DND-41 (cell line): ENCODE results near the gene PDZRN3.

Source experiments
- ATAC-seq: fragments of 200-7000 bp; cut with Tn5 transposase; 3 replicates; pipeline ENCODE4 v1.9.1; 2021; ENCODE audit warnings: low read depth; ENCODE audit not compliant: insufficient read depth
- DNase-seq: peaks from one replicate; pipeline ENCODE4 v3.0.0-alpha.2; 2020
- H2AFZ ChIP-seq: 2 replicates; pipeline ENCODE4 v1.6.0; 2012; ENCODE audit warnings: low read depth, low read length
- H3K27ac ChIP-seq: 2 replicates; pipeline ENCODE4 v1.5.1; 2012; ENCODE audit warnings: low read length, inconsistent platforms
- H3K27me3 ChIP-seq: fragments of 200-600 bp; sonication (generic); 2 replicates; pipeline ENCODE4 v1.6.0; 2012; ENCODE audit warnings: low read length, mild to moderate bottlenecking, inconsistent platforms; ENCODE audit not compliant: insufficient read depth, poor library complexity
- H3K36me3 ChIP-seq: 2 replicates; pipeline ENCODE4 v1.5.1; 2012; ENCODE audit warnings: low read length, inconsistent platforms; ENCODE audit not compliant: insufficient read depth
- H3K4me1 ChIP-seq: 2 replicates; pipeline ENCODE4 v1.5.1; 2012; ENCODE audit warnings: mild to moderate bottlenecking, low read length; ENCODE audit not compliant: insufficient read depth
- H3K4me2 ChIP-seq: 2 replicates; pipeline ENCODE4 v1.6.0; 2012; ENCODE audit warnings: mild to moderate bottlenecking, moderate library complexity, low read length, inconsistent platforms; ENCODE audit not compliant: insufficient read depth
- H3K4me3 ChIP-seq, 2 experiments: fragments of 200-600 bp in 1 of 2; shearing (Covaris generic) in 1 of 2; 2 replicates each; pipeline ENCODE4 v1.5.1; 2012 to 2016; ENCODE audit warnings: inconsistent platforms in 2 of 2, low read length in 2 of 2, mild to moderate bottlenecking in 2 of 2, low read depth in 1 of 2, moderate library complexity in 1 of 2
- H3K79me2 ChIP-seq: 2 replicates; pipeline ENCODE4 v1.6.0; 2012; ENCODE audit warnings: low read length, inconsistent platforms; ENCODE audit not compliant: insufficient read depth
- H3K9ac ChIP-seq: 2 replicates; pipeline ENCODE4 v1.6.0; 2012; ENCODE audit warnings: low read depth, mild to moderate bottlenecking, inconsistent platforms, low read length, moderate library complexity
- H3K9me3 ChIP-seq: 2 replicates; pipeline ENCODE4 v1.5.1; 2012; ENCODE audit warnings: low read length, moderate library complexity, mild to moderate bottlenecking, inconsistent platforms; ENCODE audit not compliant: insufficient read depth, severe bottlenecking
- H4K20me1 ChIP-seq: 2 replicates; pipeline ENCODE4 v1.6.0; 2012; ENCODE audit warnings: low read length; ENCODE audit not compliant: insufficient read depth
- CTCF ChIP-seq: IDR thresholded peaks from 2 replicates; pipeline ENCODE4 v1.5.1; 2012; ENCODE audit warnings: borderline replicate concordance, low read length, moderate library complexity, mild to moderate bottlenecking; ENCODE audit not compliant: poor library complexity, severe bottlenecking; ENCODE audit errors: extremely low read depth
- EZH2 ChIP-seq: IDR thresholded peaks from 3 replicates; pipeline ENCODE4 v1.6.1; 2012; ENCODE audit warnings: borderline replicate concordance, low read depth, mild to moderate bottlenecking, moderate library complexity, low read length, inconsistent platforms; ENCODE audit not compliant: severe bottlenecking

PDZRN3 gene

DNA sequence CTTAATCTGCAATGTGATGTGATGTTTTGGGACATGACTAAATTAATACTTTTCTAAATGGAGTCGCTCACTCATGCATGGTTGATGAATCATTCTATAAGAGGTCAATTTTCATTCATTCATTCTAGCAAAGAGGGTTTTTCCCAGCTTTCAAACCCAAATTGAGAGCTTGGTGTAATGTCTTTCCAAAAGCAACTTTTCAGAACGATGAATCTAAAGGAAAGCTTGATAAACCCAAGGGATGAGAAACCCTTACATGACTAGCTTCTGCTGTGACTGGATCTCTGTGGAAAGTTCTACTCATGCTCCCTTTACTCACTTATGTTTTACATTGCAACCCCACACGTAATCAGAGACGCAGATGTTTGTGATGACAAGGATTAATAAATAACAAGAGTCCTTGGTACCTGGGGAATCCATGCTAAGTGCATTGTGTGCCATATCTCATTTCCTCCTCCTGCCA, 47.7 kb downstream of the PDZRN3 start:
- ATAC-seq, result no peak
- no peaks in the 10 kb centered on the region for H3K9me3 ChIP-seq

GRCh38 chr3:73575953-73576352, 48.8 kb downstream of the PDZRN3 start:
- TF ChIP-seq EZH2, result no peak
- TF ChIP-seq CTCF, result no peak
- no peaks in the 10 kb centered on the region for H4K20me1 ChIP-seq
- no peak for DNase-seq
- no peaks in the 10 kb centered on the region for H3K79me2 ChIP-seq
- H3K27me3 ChIP-seq, result no peaks in the 10 kb centered on the region
- no peak overlapping the region for H3K4me2 ChIP-seq
- no peak overlapping the region for H3K9ac ChIP-seq
- no peak overlapping the region for H3K4me3 ChIP-seq
- H3K36me3 ChIP-seq, result no peaks in the 10 kb centered on the region
- no peak overlapping the region for H2AFZ ChIP-seq
- H3K4me1 ChIP-seq, result no peaks in the 10 kb centered on the region
- no peak overlapping the region for H3K27ac ChIP-seq
- ATAC-seq, result no peak
- H3K9me3 ChIP-seq, result no peaks in the 10 kb centered on the region

More for the DNA sequence above, 47.7 kb downstream of the PDZRN3 start:
- Histone ChIP-seq H3K4me3 (no peak overlapping the region), H3K79me2 (no peaks in the 10 kb centered on the region), H3K4me1 (no peaks in the 10 kb centered on the region), H3K4me2 (no peak overlapping the region), H3K27me3 (no peaks in the 10 kb centered on the region), H3K27ac (no peak overlapping the region), H4K20me1 (no peaks in the 10 kb centered on the region), H3K36me3 (no peaks in the 10 kb centered on the region), H2AFZ (no peak overlapping the region), H3K9ac (no peak overlapping the region)
- DNase-seq, result no peak
- TF ChIP-seq EZH2, result no peak
- TF ChIP-seq CTCF, result no peak

GRCh38 chr3:73575519-73575918, 49.2 kb downstream of the PDZRN3 start:
- ATAC-seq (no peak), DNase-seq (no peak)
- no peak for TF ChIP-seq EZH2
- TF ChIP-seq CTCF, result no peak
- Histone ChIP-seq H3K4me3 (no peak overlapping the region), H3K27ac (no peak overlapping the region), H3K9me3 (no peaks in the 10 kb centered on the region), H3K27me3 (no peaks in the 10 kb centered on the region), H3K36me3 (no peaks in the 10 kb centered on the region), H3K4me1 (no peaks in the 10 kb centered on the region), H4K20me1 (no peaks in the 10 kb centered on the region), H2AFZ (no peak overlapping the region), H3K4me2 (no peak overlapping the region), H3K79me2 (no peaks in the 10 kb centered on the region), H3K9ac (no peak overlapping the region)

DNA sequence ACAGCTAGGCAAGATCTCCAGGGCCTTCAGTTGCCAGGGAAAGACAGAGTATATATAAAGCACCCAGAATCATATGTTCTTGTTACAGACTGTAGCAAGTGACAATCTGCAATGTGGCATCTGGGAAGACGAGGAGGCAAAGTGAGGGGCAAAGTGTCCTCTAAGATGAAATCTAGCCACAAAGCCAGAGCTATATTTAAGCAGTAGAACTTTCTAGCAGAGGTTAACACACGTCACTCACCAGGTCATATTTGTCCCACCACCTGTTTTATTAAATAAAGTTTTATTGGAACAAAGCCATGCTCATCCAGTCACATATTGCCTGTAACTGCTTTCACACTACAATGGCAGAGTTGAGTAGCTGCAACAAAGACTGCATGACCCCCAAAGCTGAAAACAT, 51.5 kb downstream of the PDZRN3 start:
- no peak overlapping the region for H2AFZ ChIP-seq
- no peaks in the 10 kb centered on the region for H3K9me3 ChIP-seq
- no peaks in the 10 kb centered on the region for H3K36me3 ChIP-seq
- H4K20me1 ChIP-seq, result no peaks in the 10 kb centered on the region
- no peak overlapping the region for H3K4me2 ChIP-seq
- H3K27me3 ChIP-seq, result no peaks in the 10 kb centered on the region
- H3K27ac ChIP-seq, result no peak overlapping the region
- H3K79me2 ChIP-seq, result no peaks in the 10 kb centered on the region
- ATAC-seq (no peak), DNase-seq (no peak)
- no peaks in the 10 kb centered on the region for H3K4me1 ChIP-seq
- no peak overlapping the region for H3K9ac ChIP-seq
- TF ChIP-seq CTCF (no peak), EZH2 (no peak)
- H3K4me3 ChIP-seq, result no peak overlapping the region
